H1 (cell line): ENCODE results near the gene DNAL1. TPM values are rescaled to one million over a fixed set of nuclear protein-coding genes. Genes with fewer than 3 reads are reported as not detected.

Source experiments
- NANOG ChIP-seq: IDR thresholded peaks from 2 replicates; pipeline ENCODE4 v1.6.1; 2011; ENCODE audit warnings: low read length, low read depth, mild to moderate bottlenecking, inconsistent platforms; ENCODE audit not compliant: insufficient read depth, poor library complexity, severe bottlenecking
- PHF8 ChIP-seq: fragments of 200-600 bp; sonication (generic); conservative IDR thresholded peaks from 2 replicates; pipeline ENCODE4 v1.7.1; 2012; ENCODE audit warnings: low read depth, mild to moderate bottlenecking, inconsistent platforms, low read length, moderate library complexity
- polyA plus RNA-seq, 7 experiments: library from polyadenylated mRNA; depleted of rRNA in 3 of 7; stranded (reverse) in 5 of 7; unstranded in 2 of 7; fragments of >200 nt in 5 of 7; fragments of 200-250 nt in 2 of 7; gene quantifications; 1 replicate in 5 of 7; 2 replicates in 1 of 7; 4 replicates in 1 of 7; pipeline versions ENCODE4 v1.2.1 to v1.2.3, GENCODE V29; 2011 to 2013; ENCODE audit warnings: missing spikeins in 2 of 7, mixed read lengths in 2 of 7
- total RNA-seq: library from RNA; stranded (reverse); fragmentation: NEBNext Ultra II Directional; extraction: Animal tissue kit (Norgen Biotek cat#: 25700); gene quantifications from 2 replicates; pipeline ENCODE4 v1.2.1, GENCODE V29; 2021

The DNAL1 gene
- total and polyA plus RNA-seq, 2 of the 8 experiments (the other 6 are each of a cell fraction or from before 2014, with no cell fraction given), result 2.8 to 16.8 TPM

DNA sequence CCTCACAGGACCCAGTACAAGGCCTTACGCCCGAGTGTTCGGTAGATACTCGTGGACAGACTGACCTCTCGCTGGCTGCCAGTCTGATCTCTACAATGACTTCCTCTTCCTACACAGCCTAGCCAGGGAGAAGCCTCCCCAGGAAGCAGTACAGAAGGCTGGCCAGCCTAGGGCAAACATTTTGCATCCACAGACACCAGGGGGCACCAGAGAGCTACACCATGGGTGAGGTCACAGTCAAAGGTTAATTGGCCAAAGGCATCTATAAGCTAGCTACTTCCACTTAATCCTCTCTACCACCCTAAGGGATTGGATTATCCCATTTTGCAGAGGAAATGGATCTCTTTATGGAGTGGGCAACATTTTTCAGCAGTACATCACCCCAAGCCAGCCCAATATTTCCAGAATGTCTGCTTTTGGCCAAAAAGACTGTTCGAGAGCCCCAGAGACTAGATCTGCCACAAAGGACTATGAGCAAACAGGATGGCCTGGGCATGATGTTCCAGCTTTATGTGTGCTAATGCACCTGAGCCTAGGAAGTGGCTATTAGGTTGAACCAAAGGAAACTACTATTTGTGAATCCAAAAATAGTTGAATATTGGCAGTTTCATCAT lies 84.0 kb downstream of the DNAL1 start (continued):
- TF ChIP-seq NANOG (peak; percentile 30), PHF8 (no peak)
